Measurements from ENCODE around the gene UIMC1.

GRCh38 chr5:176986280-176986679 lies 20.3 kb downstream of the UIMC1 start:
- TF ChIP-seq EGR1 (IDR thresholded peaks at IDR 0.05) (no peak), USF1 (IDR thresholded peaks at IDR 0.05) (no peak), REST (IDR thresholded peaks at IDR 0.05; ENCODE audit: low read depth) (no peak), MAX (IDR thresholded peaks at IDR 0.05) (no peak), EP300 (IDR thresholded peaks at IDR 0.05; ENCODE audit: borderline replicate concordance) (no peak), NFIC (IDR thresholded peaks at IDR 0.05) (no peak), RAD21 (IDR thresholded peaks at IDR 0.05; ENCODE audit: low read depth) (no peak), TAF1 (IDR thresholded peaks at IDR 0.05; ENCODE audit: low read depth) (no peak), CEBPB (IDR thresholded peaks at IDR 0.05) (no peak), YY1 (IDR thresholded peaks at IDR 0.05; ENCODE audit: low read depth) (no peak), CREB1 (IDR thresholded peaks at IDR 0.05; ENCODE audit: low read depth) (no peak)

Data from Ishikawa (cell line).